ENCODE results near the gene JAKMIP2. TPM values are rescaled to one million over a fixed set of nuclear protein-coding genes. Genes with fewer than 3 reads are reported as not detected.

The JAKMIP2 gene
- total and polyA plus RNA-seq, 2 donors (not counting 3 experiments of a cell fraction or from before 2014, with no cell fraction given), result not detected

- no peak overlapping the region for H3K9ac ChIP-seq (replicated peaks; ENCODE audit: extremely low read depth, insufficient read depth, low read length)
- H2AFZ ChIP-seq (ENCODE audit: low read depth, low read length), result no peak overlapping the region
- H3K27ac ChIP-seq (ENCODE audit: insufficient read depth, low read depth, low read length), result no peak overlapping the region
- BruUV-seq (replicated peaks), result no TSS peak
- TF ChIP-seq JUN (IDR thresholded peaks at IDR 0.05; ENCODE audit: borderline replicate concordance, insufficient read depth, insufficient read length, low read depth), result peak; percentile 3
- peak; percentile 35 for TF ChIP-seq FOS (IDR thresholded peaks at IDR 0.05; ENCODE audit: borderline replicate concordance, insufficient read depth, low read length)
- no peak for TF ChIP-seq MYC (IDR thresholded peaks at IDR 0.05; ENCODE audit: low read depth, low read length)
- DNase-seq (ENCODE audit: low read depth, low spot score), result peak; percentile 22
- CTCF ChIA-PET, result interaction anchor here (1.0 to 5.2 kb wide), 5 partner anchors 9 to 379 kb away, joined by 3 to 43 read pairs (median 5); no protein-coding TSS in a partner anchor
- no peaks in the 10 kb centered on the region for H3K36me3 ChIP-seq (ENCODE audit: control insufficient read depth in 2 of 2, extremely low read depth in 1 of 2, insufficient read depth in 2 of 2, low read length in 2 of 2)
- POLR2A ChIA-PET, result interaction anchor here (0.7 kb wide), 1 partner anchor 351 kb away, joined by 5 read pairs; no protein-coding TSS in a partner anchor
- H3K9me3 ChIP-seq (replicated peaks; ENCODE audit: control insufficient read depth, insufficient read depth, low read length), result no peaks in the 10 kb centered on the region
- H3K4me3 ChIP-seq (replicated peaks in 1 of 3; ENCODE audit: insufficient read depth in 1 of 3, low read depth in 1 of 3, low read length in 3 of 3), result no peak overlapping the region
- intact Hi-C loops (cut with micrococcal nuclease) (no loop called here), dilution Hi-C loops (cut with MboI; ENCODE audit: extremely low pct_ligation_motif_present, low sequenced_read_pairs) (no loop called here)
- H4K20me1 ChIP-seq (replicated peaks; ENCODE audit: control insufficient read depth, extremely low read depth, insufficient read depth, low read length), result no peaks in the 10 kb centered on the region
- FAIRE-seq, result no peak
- no peaks in the 10 kb centered on the region for H3K27me3 ChIP-seq (ENCODE audit: control insufficient read depth in 2 of 2, insufficient read depth in 2 of 2, low read length in 2 of 2)
- H3K4me2 ChIP-seq (ENCODE audit: insufficient read depth, low read length), result no peak overlapping the region
- H3K79me2 ChIP-seq (ENCODE audit: control insufficient read depth, insufficient read depth, low read length), result no peaks in the 10 kb centered on the region
- H3K4me1 ChIP-seq (ENCODE audit: control insufficient read depth, extremely low read depth, insufficient read depth, low read length), result peaks cover 2% of the 10 kb centered on the region
- H3K9me1 ChIP-seq (replicated peaks; ENCODE audit: control insufficient read depth, extremely low read depth, insufficient read depth, low read length), result no peaks in the 10 kb centered on the region
Observed at GRCh38 chr5:147567917-147568598, 214.5 kb downstream of the JAKMIP2 start.

DNA sequence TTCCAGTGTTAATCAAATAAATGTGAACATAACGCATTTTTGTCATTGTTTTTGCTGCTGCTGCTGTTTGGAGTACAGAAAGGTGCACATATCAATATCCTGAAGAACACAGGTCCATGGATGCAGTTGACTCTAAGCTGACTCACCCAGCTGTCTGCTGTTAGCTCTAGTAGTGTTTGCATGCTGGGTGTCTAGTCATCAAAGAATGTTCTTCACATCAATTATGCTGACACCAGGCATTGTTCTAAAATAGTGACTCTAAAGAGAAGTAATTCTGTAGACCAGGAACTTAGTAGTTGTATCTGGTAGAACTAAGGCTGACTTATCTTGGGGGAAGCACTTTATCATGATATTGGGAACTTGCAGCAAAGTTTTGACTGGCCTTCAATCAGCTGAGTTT, 217.0 kb downstream of the JAKMIP2 start:
- FAIRE-seq (peak; percentile 82), DNase-seq (ENCODE audit: low read depth, low spot score) (no peak)
- POLR2A ChIA-PET, result no interaction called here
- H3K4me1 ChIP-seq (ENCODE audit: control insufficient read depth, extremely low read depth, insufficient read depth, low read length), result peaks cover 2% of the 10 kb centered on the region
- no peaks in the 10 kb centered on the region for H3K79me2 ChIP-seq (ENCODE audit: control insufficient read depth, insufficient read depth, low read length)
- H3K9me1 ChIP-seq (replicated peaks; ENCODE audit: control insufficient read depth, extremely low read depth, insufficient read depth, low read length), result no peaks in the 10 kb centered on the region
- intact Hi-C loops (cut with micrococcal nuclease), result no loop called here
- no peak overlapping the region for H2AFZ ChIP-seq (ENCODE audit: low read depth, low read length)
- dilution Hi-C loops (cut with MboI; ENCODE audit: extremely low pct_ligation_motif_present, low sequenced_read_pairs), result no loop called here
- no peaks in the 10 kb centered on the region for H4K20me1 ChIP-seq (replicated peaks; ENCODE audit: control insufficient read depth, extremely low read depth, insufficient read depth, low read length)
- BruUV-seq (replicated peaks), result no TSS peak
- no peak overlapping the region for H3K4me2 ChIP-seq (ENCODE audit: insufficient read depth, low read length)
- H3K4me3 ChIP-seq (replicated peaks in 1 of 3; ENCODE audit: insufficient read depth in 1 of 3, low read depth in 1 of 3, low read length in 3 of 3), result no peak overlapping the region
- H3K36me3 ChIP-seq (ENCODE audit: control insufficient read depth in 2 of 2, extremely low read depth in 1 of 2, insufficient read depth in 2 of 2, low read length in 2 of 2), result no peaks in the 10 kb centered on the region
- TF ChIP-seq POLR2A (IDR thresholded peaks at IDR 0.05; ENCODE audit: low read depth, low read length), result no peak
- TF ChIP-seq FOS (IDR thresholded peaks at IDR 0.05; ENCODE audit: borderline replicate concordance, insufficient read depth, low read length), result peak; percentile 82
- TF ChIP-seq GATA2 (IDR thresholded peaks at IDR 0.05; ENCODE audit: insufficient read depth, insufficient read length, low read depth, low read length), result peak; percentile 17
- TF ChIP-seq MAX (IDR thresholded peaks at IDR 0.05; ENCODE audit: insufficient read depth, insufficient read length), result no peak
- CTCF ChIA-PET, result interaction anchor here (1.3 to 5.2 kb wide), 4 partner anchors 12 to 112 kb away, joined by 4 to 43 read pairs (median 8); no protein-coding TSS in a partner anchor
- no peak overlapping the region for H3K27ac ChIP-seq (ENCODE audit: insufficient read depth, low read depth, low read length)
- H3K27me3 ChIP-seq (ENCODE audit: control insufficient read depth in 2 of 2, insufficient read depth in 2 of 2, low read length in 2 of 2), result peaks cover 0 to under 1% of the 10 kb centered on the region in 2 experiments
- no peaks in the 10 kb centered on the region for H3K9me3 ChIP-seq (replicated peaks; ENCODE audit: control insufficient read depth, insufficient read depth, low read length)
- H3K9ac ChIP-seq (replicated peaks; ENCODE audit: extremely low read depth, insufficient read depth, low read length), result no peak overlapping the region
